Activated naive CD4-positive, alpha-beta T cell (primary cell): Measurements from ENCODE around the gene HEY2.
"Not testable (repeated sequence)": the region's sequence is repeated elsewhere in the genome, so short reads cannot be mapped to it uniquely, and the experiment has no call there.

Experiments
- DNase-seq, 4 experiments: peaks; one replicate each; lab custom pipeline; 2025; lab: John Stamatoyannopoulos, UW

The HEY2 gene

GRCh38 chr6:125749173-125749864 is at the start of gene HEY2:
Gene HEY2, plus strand, starts transcription at chr6:125749632. Its CDS starts 145 bp downstream, at chr6:125749777.
- peak; percentile 22 to 75 (median 43) for DNase-seq

GRCh38 chr6:125700581-125701353 is 48.7 kb upstream of the HEY2 start:
- no peak for DNase-seq

GRCh38 chr6:125701354-125701668 is 48.1 kb upstream of the HEY2 start:
- DNase-seq: no peak

- not testable (repeated sequence) for DNase-seq
Measured at GRCh38 chr6:125703882-125704281, 45.5 kb upstream of the HEY2 start.

GRCh38 chr6:125707615-125708243 is 41.7 kb upstream of the HEY2 start:
- no peak for DNase-seq

- no peak for DNase-seq
Measured at GRCh38 chr6:125711013-125711675, 38.3 kb upstream of the HEY2 start.

- DNase-seq: no peak
Measured at GRCh38 chr6:125714441-125715090, 34.9 kb upstream of the HEY2 start.

GRCh38 chr6:125717120-125717731 is 32.2 kb upstream of the HEY2 start:
- DNase-seq: no peak

GRCh38 chr6:125718109-125718508 is 31.3 kb upstream of the HEY2 start:
- no peak for DNase-seq

GRCh38 chr6:125722886-125723285 is 26.5 kb upstream of the HEY2 start:
- DNase-seq: no peak

GRCh38 chr6:125727216-125727615 is 22.2 kb upstream of the HEY2 start:
- no peak for DNase-seq

GRCh38 chr6:125728739-125729138 is 20.7 kb upstream of the HEY2 start:
- no peak for DNase-seq

- DNase-seq: no peak
Measured at GRCh38 chr6:125729983-125730382, 19.4 kb upstream of the HEY2 start.

GRCh38 chr6:125732398-125732797 is 17.0 kb upstream of the HEY2 start:
- no peak for DNase-seq

GRCh38 chr6:125733516-125734300 is 15.7 kb upstream of the HEY2 start:
- DNase-seq: no peak

GRCh38 chr6:125738276-125738675 is 11.2 kb upstream of the HEY2 start:
- DNase-seq: no peak

GRCh38 chr6:125739364-125739763 is 10.1 kb upstream of the HEY2 start:
- DNase-seq: no peak

- no peak for DNase-seq
Measured at GRCh38 chr6:125741336-125741735, 8.1 kb upstream of the HEY2 start.

GRCh38 chr6:125742024-125742423 is 7.4 kb upstream of the HEY2 start:
- no peak for DNase-seq

GRCh38 chr6:125742464-125743120 is 6.8 kb upstream of the HEY2 start:
- DNase-seq: no peak
